ENCODE measurements around the gene CCDC57.
A peak's percentile ranks its signal among the peaks of the same experiment; 100 is the strongest.

CCDC57 gene

DNA sequence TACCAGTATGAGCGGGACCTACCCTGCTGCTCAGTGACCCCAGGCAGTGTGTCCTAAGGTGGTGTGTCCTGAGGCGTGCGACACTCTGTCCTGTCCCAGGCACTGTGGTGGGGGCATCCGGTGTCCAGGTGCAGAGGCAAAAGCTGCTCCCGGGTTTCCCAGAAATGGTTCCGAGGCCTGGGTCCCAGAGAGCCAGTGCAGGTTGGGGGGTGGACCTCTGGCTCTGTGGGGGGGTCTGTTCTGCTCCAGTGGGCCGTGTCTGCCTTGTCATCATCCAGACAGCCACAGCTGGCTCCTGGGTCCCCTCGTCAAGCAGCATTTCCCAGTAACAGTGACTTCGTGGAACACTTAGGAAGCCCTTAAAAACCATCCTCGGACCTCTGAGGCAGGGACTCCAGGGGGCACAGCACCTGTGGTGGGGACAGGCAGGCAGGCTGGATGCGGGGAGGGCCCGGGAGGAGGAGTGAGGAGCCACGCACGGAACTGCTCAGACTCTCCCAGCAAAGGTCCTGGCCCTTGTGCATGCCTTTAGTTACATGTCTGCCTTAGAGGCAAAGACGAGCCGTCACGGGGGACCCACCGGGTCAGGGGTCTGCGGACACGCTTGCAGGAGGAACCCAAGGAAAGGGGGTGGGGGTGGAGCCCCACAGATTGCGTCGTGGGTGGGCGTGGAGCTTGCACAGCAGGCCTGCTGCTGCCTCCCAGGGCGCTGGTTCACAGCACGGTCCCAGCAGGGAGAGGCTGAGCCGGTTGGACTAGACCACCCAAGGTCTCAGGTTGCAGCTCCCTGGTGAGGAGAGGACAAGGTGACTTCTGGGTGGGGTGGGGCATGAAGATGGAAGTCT lies 21.8 kb upstream of the CCDC57 start:
- no peak for DNase-seq

DNA sequence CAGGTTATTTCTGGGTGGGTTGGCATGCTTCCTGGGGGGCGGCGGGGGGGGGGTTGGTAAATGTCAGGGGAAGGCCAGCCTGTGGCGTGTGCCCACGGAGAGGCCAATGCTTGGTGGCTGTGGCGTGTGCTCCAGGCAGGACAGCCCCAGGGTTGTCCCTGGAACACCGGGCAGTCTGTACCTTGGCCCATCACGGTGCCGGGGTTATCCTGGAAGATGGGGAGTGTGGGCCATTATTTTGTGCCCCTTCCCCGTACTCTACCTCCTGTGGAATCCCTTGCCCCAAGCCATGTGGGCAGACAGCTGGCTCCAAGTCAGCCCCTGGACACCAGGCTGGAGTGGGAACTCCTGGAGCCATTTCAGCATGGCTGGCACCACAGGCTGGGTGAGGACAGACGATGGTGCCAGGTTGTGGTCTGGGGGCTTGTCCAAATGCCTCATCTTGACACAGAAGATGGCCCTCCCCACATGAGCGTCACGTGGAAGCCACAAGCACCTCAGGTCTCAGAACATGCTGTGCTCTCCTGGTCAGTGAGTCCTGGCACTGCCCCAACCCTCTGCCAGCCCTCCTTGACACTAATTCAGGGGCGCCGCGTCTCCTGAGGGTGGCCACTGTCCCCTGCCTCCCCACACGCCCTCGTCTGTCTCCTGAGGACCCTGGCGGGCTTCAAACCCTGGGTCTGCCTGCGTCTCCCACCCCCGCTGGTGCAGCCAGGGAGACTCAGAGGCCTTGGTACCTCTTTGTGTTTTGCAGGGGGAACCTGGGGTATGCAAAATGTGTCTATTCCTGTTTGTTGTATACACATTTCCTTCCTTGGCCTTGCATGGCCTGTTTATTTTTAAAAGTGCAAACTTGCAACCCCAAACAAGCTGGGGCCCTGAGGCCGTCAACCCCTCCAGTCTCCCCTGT lies 20.5 kb upstream of the CCDC57 start:
- DNase-seq: no peak

DNA sequence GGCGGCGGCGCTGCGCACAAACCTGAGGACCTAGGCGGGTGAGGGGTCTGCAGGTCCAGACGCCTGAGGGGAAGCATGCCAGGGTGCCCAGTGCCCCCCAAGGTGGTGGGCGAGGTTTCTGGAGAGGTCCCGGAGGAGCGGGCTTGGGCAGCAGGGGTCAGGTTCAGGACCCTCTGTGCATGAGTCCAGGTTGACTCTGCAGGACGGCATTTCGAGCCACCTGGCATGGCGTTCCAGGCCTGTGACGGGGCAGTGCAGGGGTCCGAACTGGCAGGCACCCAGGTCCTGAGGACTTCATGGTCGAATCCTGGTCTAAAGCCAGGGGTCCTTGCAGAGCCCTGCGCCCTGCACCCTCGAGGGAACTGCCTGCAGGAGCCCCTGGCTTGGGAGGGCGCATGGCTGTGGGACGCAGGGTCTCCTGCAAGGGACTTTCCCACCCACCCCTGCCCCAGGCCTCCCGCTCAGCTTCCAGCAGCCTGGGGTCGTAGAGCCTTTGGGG lies 19.7 kb upstream of the CCDC57 start:
- no peak for DNase-seq

DNA sequence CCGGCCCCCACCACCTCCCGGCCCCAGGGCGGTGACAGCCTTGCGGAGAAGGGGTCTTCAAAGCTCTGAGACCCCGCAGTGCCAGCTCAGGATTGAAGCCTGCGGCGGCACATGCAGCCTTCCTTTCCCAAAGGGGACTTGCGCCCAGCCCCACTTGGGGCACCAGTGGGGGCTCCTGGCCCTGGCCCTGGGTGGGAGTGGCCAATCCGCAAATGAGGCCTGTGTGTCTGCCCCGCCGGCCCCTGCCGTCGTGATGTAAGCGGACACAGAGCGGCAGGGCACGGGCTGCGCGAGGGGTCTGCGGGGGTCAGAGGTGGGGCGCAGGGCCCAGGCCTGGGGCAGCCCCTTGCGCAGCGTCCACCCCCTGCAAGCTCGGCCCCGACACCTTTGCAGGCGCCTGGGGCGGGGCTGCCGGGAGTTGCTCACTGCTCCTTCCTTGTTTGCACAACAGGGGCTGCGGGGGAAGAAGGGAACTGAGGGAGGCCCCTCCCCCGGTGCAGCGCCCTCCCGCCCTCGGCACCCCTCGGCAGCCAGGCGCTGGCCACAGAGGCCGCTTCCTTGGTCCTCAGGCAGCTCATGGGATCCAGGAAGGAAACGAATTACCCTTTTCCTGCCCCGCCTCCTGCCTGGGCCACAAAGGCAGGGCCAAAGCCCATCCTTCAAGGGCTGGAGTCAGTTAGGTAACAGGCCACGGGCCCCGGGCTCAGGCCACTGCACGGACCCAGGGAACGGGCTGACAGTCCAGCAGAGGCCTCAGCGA lies 19.1 kb upstream of the CCDC57 start:
- peak; percentile 82 to 90 (median 82) for DNase-seq

DNA sequence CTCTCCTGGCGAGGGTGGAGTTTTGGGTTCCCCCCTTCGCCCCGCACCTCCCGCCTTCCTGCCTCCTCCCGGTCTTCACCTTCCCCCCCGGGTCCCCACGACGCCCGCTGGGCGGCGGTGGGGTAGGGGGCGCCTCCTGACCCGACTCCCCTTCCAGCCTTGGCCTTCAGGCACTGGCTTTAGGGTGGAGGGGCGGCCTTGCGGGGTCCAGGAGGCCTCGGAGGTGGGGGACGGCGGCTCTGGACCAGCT lies 18.6 kb upstream of the CCDC57 start:
- no peak for DNase-seq

DNA sequence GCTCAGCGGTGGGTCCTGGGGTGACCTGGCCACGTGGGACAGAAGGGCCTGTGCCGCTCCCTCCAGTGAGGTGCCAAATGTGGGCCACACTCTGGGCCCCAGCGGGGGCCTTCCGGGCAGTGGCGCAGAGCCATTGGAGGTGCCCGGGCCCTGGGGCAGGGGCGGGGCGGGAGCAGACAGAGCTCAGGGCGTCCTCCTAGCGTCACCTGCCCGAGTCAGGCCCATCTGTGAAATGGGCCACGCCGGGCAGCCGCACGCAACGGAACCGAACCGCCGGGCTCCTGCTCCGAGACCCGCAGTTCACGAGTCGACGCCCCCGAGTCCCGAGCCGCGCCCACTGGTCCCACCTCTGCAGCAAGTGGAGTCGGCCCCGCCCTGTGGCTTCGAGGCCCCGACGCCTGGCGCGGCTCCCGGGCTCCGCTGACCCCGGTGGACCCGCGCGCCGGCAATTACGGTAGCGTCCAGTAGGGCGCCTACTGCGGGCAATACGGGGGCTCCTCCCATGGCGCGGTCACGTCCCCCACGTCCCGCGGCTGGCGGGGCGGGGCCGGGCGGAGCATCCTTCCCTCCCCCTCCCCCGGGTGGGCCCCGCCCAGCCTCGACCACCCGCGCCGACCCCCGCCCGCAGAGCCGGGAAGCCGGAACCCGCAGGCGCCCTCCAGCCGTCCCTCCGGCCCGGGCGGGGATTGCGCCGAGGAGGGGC lies 18.1 kb upstream of the CCDC57 start:
- DNase-seq: peak; percentile 76 to 93 (median 87)

DNA sequence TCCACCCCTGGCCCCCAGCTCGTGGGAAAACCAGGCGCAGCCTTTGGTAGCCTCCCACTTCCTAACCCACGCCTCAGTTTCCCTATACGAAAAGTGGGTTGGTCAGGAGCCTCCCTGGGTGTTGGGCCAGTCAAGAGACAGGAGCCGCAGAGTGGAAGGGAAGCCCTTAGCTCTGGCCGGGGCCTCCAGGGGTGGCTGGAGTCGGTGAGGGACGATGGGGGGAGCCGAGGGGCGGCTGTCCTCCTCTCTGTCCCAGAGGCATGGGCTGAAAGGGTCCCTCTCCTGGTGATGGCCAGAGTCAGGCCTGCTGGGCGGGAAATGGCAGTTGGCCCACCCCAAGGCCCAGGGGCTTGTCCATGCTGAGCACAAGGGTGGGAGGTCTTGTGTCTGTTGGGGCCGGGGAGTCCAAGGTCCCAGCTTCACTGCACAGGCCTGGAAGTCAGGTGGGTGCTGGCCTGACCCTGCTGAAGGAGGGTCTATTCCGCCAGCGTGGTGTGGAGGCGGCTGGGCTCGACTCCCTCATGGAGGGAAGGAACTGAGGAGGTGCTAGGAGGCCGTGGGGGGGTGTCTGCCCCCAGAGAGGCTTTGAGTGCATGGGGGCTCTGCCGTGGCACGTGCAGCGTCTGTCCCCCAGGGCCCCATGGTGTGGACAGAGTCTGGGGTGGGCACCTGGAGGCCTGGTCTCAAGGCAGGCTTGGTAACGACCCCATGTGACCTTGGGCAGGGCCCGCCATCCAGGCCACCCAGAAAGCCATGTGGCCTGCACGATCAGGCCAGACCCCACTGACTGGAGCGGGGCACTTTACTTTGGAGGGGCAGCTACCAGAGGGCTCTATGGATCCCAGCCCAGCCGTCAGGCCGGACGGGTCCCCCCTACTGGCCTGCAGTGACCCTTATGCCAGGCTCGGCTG lies 17.3 kb upstream of the CCDC57 start:
- DNase-seq: peak in 1 of 3 donors; percentile 29

DNA sequence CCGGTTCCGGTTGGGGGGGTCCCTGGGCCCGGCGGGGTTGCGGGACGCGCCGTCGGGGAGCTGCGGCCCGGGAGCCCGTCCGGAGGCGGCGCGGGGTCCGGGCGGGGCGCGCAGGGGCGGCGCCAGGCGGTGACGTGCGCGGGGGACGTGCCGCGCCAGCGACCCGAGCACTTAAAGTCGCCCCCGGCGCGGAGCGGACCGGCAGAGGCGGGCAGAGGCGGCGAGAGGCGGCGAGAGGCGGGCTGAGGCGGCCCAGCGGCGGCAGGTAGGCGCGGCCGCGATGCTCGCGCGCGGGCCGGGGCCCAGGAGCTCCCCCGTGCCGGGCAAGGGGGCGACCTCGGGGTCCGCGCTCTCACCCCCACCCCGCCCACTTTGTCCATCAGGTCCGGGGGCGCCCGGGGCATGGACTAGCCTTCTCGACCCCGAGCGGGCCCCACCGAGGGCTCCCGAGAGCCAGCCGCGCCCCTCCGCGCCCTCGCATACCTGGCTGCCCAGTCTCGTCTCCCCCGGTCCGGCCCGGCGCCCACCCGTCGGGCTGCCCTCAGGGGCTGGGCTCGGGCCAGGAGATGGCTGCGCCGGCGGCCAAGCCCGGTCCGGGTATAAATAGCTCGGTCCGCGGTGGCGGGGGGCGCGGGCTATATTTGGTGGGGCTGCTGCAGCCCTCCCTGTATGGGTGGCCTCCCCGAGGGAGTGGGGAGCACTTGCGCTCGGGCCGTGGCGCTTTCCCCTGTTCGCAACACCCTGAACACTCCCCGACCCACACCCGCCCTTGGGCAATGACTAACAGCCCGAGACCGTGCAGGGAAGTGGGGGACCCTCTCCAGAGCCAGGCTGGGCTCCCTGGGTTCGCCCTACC lies 16.4 kb upstream of the CCDC57 start, which contains the start of gene SLC16A3:
Gene SLC16A3, plus strand, starts transcription at position 201 of the 856 bp plus-strand sequence. CDS start 6,967 bp downstream, outside the sequence.
- DNase-seq: peak; percentile 75 to 92 (median 89)

DNA sequence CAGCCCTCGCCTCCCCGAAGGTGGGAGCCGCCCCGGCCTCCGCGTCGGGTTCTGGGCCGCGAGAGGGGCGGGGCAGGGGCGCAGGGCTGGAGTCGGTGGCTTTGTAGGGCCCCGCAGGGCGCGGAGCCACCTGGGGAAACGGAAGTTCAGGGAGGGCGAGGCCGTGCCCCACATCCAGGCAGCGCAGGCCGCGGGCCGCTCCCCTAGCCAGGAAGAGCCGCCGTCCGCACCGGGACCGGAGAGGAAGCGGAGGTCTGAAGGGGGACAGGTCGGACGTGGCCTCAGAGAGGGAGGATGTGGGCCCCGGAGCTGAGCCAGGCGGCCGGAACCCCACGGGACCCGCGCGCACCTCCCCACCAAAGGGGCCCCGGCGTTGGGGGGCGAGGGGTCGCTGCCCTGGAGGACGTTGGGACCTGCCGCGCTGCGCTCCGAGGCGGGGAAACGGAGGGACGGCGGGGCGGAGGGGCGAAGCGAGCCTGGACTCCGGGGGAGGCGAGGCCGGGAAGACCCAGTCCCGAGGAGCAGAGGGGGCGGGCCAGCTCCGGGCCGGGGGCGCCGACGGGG lies 15.7 kb upstream of the CCDC57 start:
- DNase-seq: peak in 2 of 3 donors; percentile 47 to 70

DNA sequence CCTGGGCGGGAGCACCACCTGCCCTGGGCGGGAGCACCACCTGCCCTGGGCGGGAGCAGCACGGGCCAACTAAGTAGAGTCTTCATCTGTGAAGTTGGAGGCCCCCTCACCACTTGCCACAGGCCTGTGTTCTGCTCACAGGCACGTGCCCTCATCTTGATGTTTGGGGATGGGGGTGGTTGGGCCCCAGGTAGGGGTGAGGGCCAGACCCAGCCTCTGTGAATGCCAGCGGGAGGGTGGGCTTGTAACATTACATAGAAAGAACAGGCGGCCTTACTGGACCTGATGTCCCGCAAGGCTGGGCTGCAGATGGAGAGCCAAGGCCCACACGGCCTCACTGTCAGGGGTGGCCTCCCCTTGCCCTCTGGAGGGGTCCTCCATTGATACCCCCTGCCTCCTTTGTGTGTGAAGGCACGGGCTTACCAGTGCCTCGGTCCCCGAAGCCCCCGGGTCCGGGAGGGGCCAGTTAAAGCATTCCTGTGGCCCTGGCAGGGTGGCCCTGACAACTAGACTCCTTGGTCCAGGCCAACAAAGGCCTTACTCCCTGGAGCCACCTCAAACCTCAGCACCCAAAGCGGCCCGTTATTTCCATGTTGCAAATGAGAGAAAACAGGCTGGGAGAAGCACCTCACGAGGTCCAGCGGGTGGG lies 15.1 kb upstream of the CCDC57 start:
- no peak for DNase-seq

DNA sequence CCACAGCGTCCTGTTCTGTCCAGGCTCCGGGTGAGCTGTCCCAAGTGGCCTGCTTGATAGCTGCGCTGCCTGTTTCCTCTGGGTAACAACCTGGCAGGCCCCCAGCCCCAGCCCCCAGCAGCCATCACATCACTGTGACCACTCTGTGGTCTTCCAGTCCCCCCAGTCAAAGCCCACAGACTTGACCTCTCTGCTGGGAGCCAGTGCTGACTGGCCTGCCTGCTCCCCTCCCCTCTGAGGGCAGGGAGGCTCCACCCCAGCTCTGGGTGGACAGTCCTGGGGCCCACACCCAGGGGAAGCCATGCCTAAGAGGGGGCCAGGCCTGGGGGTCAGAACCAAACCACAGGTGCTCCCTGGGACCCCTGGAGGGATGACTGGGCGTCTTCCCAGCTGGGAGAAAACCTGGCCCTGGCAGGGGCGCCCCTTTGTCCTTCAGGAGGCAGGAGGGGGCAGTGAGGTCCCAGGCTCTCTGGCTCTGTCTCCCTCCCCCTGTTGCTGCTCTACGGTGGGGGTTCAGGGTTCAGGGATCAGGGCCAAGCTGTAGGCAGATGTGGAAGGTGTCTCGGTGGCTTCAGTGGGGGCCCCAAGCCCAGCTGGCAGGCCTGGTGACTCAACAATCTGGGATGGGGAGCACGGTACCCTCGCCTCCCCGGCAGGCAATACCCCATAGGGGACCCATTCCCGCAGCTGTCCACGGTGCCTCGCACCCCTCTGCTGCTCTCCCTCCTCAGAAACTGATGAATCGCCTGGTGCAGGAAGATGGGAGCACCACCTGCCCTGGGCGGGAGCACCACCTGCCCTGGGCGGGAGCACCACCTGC lies 14.4 kb upstream of the CCDC57 start:
- DNase-seq: no peak

DNA sequence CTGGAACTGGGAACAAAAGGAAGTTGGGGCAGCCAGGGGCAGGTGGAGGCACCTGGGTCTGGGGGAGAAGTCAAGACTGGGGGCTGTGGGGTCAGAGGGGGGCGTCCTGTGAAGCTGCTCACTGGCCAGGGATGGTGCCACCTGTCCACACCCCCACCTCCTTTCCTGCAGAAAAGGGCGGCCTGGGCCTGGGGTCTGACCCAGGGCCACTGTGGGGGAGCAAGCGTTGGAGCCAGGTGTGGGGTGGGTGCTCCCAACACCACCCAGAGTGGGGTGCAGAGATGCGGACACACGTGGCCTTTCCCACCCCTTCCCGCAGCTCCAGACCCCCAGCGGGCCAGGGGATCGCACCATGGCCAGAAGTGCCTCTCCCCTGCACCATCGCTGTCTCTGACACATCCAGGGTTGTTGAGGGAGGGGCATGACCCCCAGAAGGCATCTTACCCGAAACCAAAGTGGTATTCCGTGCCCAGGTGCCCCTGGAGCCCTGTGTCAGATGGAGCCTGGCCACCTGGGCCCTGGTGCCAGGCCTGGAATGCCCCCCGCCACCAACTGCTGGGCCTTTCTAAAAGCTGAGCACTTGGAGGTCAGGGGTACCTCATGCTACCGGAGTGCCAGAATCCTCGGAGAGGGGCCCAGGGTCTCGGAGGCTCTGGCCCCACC lies 13.6 kb upstream of the CCDC57 start:
- DNase-seq: no peak

DNA sequence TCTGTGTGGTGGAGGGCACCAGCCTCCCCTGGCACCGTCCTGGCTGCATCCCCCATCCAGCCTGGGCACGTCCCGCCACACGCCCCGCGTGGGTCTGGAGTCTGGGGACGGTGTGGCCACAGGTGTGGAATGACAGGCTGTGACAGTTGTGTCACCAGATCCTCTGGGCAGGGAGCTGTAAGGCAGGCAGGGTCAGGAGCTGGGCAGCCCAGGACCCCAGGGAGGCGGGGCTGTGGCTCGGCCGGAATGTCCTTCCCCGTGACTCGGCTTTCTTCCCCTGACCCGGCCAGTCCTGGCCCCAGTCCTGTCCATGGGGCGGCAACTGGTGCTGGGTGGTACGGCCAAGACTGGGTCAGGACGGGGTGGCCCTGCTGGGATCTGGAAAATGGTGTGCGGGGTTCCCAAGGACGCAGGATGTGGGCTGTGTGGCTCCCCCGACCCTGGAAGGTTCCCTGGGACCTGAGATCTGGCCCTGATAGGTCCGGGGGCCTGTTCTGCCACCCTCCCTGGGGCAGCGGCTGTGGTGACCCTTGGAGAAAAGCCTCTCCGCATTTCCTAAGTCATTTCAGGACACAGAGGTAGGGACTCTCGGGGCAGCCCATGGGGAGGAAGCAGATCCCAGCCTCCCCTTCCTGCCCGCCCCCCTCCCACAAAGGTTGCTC lies 12.9 kb upstream of the CCDC57 start:
- DNase-seq: no peak

DNA sequence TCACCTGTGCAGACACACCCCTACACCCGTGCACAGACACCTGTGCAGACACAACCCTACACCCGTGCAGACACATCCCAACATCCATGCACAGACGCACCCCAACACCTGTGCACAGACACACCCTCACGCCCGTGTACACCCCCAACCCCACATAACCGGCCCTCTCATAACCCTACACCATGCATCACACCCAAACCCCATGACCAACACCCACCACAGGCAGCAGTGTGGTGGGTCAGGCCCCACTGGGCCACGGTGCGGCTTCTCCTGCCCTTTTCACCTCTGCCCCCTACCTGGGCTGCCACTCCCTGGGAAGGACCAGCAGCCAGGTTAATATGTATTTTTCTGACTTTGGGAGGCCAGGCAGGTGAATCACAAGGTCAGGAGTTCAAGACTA lies 12.0 kb upstream of the CCDC57 start:
- DNase-seq: no peak

DNA sequence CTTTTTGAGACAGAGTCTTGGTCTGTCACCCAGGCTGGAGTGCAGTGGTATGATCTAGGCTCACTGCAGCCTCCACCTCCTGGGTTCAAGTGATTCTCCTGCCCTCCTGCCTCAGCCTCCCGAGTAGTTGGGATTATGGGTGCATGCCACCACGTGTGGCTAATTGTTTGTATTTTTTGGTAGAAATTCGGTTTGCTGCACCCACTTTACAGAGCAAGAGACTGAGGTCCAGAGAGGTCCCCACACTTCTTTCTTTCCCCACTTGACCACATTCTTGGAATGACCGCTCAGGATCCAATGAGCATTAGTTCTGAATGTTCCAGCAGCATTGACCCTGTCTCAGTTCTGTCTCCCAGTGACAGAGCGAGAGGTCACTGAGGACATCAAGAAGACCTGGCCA lies 10.9 kb upstream of the CCDC57 start:
- no peak for DNase-seq

DNA sequence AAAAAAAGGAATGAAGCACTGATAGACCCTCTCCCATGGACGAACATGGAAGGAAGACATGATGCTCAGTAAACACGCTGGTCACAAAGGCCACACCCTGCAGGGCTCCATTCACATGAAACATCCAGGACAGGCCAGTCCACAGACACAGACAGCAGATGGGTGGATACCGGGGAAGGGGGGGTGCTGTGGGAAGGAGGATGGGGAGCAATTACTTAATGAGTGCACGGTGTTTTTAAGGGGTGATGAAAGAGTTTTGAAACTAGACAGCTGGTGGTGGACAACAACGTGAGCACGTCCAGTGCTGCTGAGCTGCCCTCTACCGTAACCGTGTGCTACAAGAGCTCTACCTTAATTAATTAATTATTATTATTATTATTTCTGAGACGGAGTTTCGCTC lies 10.2 kb upstream of the CCDC57 start:
- no peak for DNase-seq

DNA sequence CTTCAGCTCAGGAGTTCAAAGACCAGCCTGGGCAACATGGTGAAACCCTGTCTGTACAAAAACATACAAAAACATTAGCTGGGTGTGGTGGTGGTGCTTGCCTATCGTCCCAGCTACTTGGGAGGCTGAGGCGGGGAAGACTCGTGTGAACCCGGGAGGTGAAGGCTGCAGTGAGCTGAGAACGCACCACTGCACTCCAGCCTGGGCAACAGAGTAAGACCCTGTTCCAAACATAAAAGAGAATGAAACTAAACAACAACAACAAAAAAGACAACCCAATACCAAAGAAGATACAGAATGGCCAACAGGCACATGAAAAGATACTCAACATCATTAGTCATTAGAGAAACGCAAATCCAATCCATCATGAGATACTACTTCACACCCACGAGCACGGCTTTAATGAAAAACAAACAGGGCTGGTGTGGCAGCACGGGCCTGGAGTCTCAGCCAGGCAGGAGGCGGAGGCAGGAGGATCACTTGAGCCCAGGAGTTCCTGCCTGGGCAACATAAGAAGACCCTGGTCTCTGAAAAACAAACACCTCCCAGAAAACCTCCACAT lies 8.8 kb upstream of the CCDC57 start:
- DNase-seq: no peak

All from suppressor macrophage treated with lipopolysaccharide for 1 hour (primary cell).